NCI-H2196 treated with DMSO at 0.1 percent for 48 hours (cell line): ENCODE measurements around the gene CMSS1.

Experiments used
- DNase-seq: peaks from one replicate; lab custom pipeline; 2025; ENCODE audit not compliant: unreplicated experiment; lab: John Stamatoyannopoulos, UW

CMSS1 gene

GRCh38 chr3:99874237-99875002 lies 56.8 kb downstream of the CMSS1 start:
- DNase-seq = no peak

GRCh38 chr3:99875581-99875928 lies 57.9 kb downstream of the CMSS1 start:
- DNase-seq = no peak

- no peak for DNase-seq
These were observed 58.5 kb downstream of the CMSS1 start for GRCh38 chr3:99875929-99876841.

- no peak for DNase-seq
These were observed 59.4 kb downstream of the CMSS1 start for GRCh38 chr3:99877031-99877579.

GRCh38 chr3:99878005-99878404 lies 60.3 kb downstream of the CMSS1 start:
- DNase-seq = no peak

- no peak for DNase-seq
These were observed 61.6 kb downstream of the CMSS1 start for GRCh38 chr3:99879275-99879674.

- DNase-seq = no peak
These were observed 63.5 kb downstream of the CMSS1 start for GRCh38 chr3:99881121-99881524.

- DNase-seq = no peak
These were observed 64.9 kb downstream of the CMSS1 start for GRCh38 chr3:99882436-99883137.

GRCh38 chr3:99883138-99883461 lies 65.4 kb downstream of the CMSS1 start:
- DNase-seq = no peak

GRCh38 chr3:99883693-99884092 lies 66.0 kb downstream of the CMSS1 start:
- DNase-seq = no peak

- no peak for DNase-seq
These were observed 66.8 kb downstream of the CMSS1 start for GRCh38 chr3:99884484-99884883.

GRCh38 chr3:99885085-99885484 lies 67.4 kb downstream of the CMSS1 start:
- no peak for DNase-seq

GRCh38 chr3:99885851-99886250 lies 68.2 kb downstream of the CMSS1 start:
- no peak for DNase-seq

- DNase-seq = no peak
These were observed 74.1 kb downstream of the CMSS1 start for GRCh38 chr3:99891610-99892285.

- DNase-seq = no peak
These were observed 74.7 kb downstream of the CMSS1 start for GRCh38 chr3:99892332-99892731.

- no peak for DNase-seq
These were observed 77.6 kb downstream of the CMSS1 start for GRCh38 chr3:99895131-99895696.

GRCh38 chr3:99895703-99896441 lies 78.2 kb downstream of the CMSS1 start:
- DNase-seq = no peak

- DNase-seq = no peak
These were observed 78.8 kb downstream of the CMSS1 start for GRCh38 chr3:99896482-99896881.

- DNase-seq = no peak
These were observed 81.9 kb downstream of the CMSS1 start for GRCh38 chr3:99899603-99900002.

- DNase-seq = no peak
These were observed 82.6 kb downstream of the CMSS1 start for GRCh38 chr3:99900248-99900647.
